ENCODE results near the gene SLX9.

Gene SLX9

GRCh38 chr21:44979687-44980561 is 40.1 kb downstream of the SLX9 start:
- no peak for TF ChIP-seq CTCF (IDR thresholded peaks at IDR 0.05; ENCODE audit: insufficient read depth, low read length)
- Histone ChIP-seq H3K27me3 (ENCODE audit: insufficient read depth, poor library complexity, severe bottlenecking) (no peaks in the 10 kb centered on the region), H3K27ac (replicated peaks) (no peak overlapping the region), H3K4me3 (replicated peaks; ENCODE audit: insufficient read depth, low read length) (no peak overlapping the region)
- DNase-seq (ENCODE audit: low read depth in 1 of 2, low spot score in 1 of 2) = no peak

GRCh38 chr21:44980562-44981489 is 41.0 kb downstream of the SLX9 start:
- TF ChIP-seq POLR2AphosphoS5 (IDR thresholded peaks at IDR 0.05; ENCODE audit: low read depth) (no peak), SPI1 (IDR thresholded peaks at IDR 0.05; ENCODE audit: borderline replicate concordance, low read depth) (no peak), GABPA (IDR thresholded peaks at IDR 0.05; ENCODE audit: low read depth) (no peak), CTCF (IDR thresholded peaks at IDR 0.05; ENCODE audit: insufficient read depth, low read length) (no peak), REST (IDR thresholded peaks at IDR 0.05; ENCODE audit: insufficient replicate concordance, low read depth) (no peak)
- Histone ChIP-seq H3K4me3 (replicated peaks; ENCODE audit: insufficient read depth, low read length) (no peak overlapping the region), H3K27ac (replicated peaks) (no peak overlapping the region), H3K27me3 (ENCODE audit: insufficient read depth, poor library complexity, severe bottlenecking) (no peaks in the 10 kb centered on the region)
- no peak for DNase-seq (ENCODE audit: low read depth in 1 of 2, low spot score in 1 of 2)

GRCh38 chr21:44982558-44983250 is 42.9 kb downstream of the SLX9 start:
- DNase-seq (ENCODE audit: low read depth in 1 of 2, low spot score in 1 of 2) = no peak
- no peak overlapping the region for H3K27ac ChIP-seq (replicated peaks)
- H3K27me3 ChIP-seq (ENCODE audit: insufficient read depth, poor library complexity, severe bottlenecking) = no peaks in the 10 kb centered on the region
- TF ChIP-seq SPI1 (IDR thresholded peaks at IDR 0.05; ENCODE audit: borderline replicate concordance, low read depth) (no peak), POLR2AphosphoS5 (IDR thresholded peaks at IDR 0.05; ENCODE audit: low read depth) (no peak), REST (IDR thresholded peaks at IDR 0.05; ENCODE audit: insufficient replicate concordance, low read depth) (no peak), CTCF (IDR thresholded peaks at IDR 0.05; ENCODE audit: insufficient read depth, low read length) (no peak), GABPA (IDR thresholded peaks at IDR 0.05; ENCODE audit: low read depth) (no peak)
- no peak overlapping the region for H3K4me3 ChIP-seq (replicated peaks; ENCODE audit: insufficient read depth, low read length)

Data from HL-60 (cell line).